Measurements from ENCODE around the gene SCYGR7.

SCYGR7 gene

GRCh38 chr2:227728035-227728434 is at the start of gene SCYGR7:
Gene SCYGR7, plus strand, starts transcription at chr2:227728335. Its CDS starts 0 bp downstream, at chr2:227728335.
- no peaks in the 10 kb centered on the region for H3K9me2 ChIP-seq (replicated peaks; ENCODE audit: insufficient read depth, low read length)
- H3K36me3 ChIP-seq (ENCODE audit: low read length), result no peaks in the 10 kb centered on the region
- no peaks in the 10 kb centered on the region for H3K27me3 ChIP-seq (ENCODE audit: low read length)
- H4K20me1 ChIP-seq (ENCODE audit: low read depth, low read length), result no peaks in the 10 kb centered on the region
- no peak within 1 kb of the TSS for H3K9ac ChIP-seq (ENCODE audit: low read length)
- no peak within 1 kb of the TSS for H2AFZ ChIP-seq (ENCODE audit: low read depth, low read length, severe bottlenecking)
- no peak within 1 kb of the TSS for H3K4me2 ChIP-seq (ENCODE audit: low read depth, low read length, poor library complexity, severe bottlenecking)
- H3K4me3 ChIP-seq (ENCODE audit: insufficient read depth, low read length, poor library complexity, severe bottlenecking), result no peak within 1 kb of the TSS
- no peak within 1 kb of the TSS for H3K27ac ChIP-seq (ENCODE audit: low read depth, low read length)
- no peaks in the 10 kb centered on the region for H3F3A ChIP-seq (ENCODE audit: insufficient read depth)
- no peaks in the 10 kb centered on the region for H3K9me3 ChIP-seq (ENCODE audit: insufficient read depth, low read length)
- no peaks in the 10 kb centered on the region for H3K79me2 ChIP-seq (ENCODE audit: insufficient read depth, low read length)
- TF ChIP-seq EZH2phosphoT487 (conservative IDR thresholded peaks at IDR 0.05; ENCODE audit: low read length) (no peak), CTCF (IDR thresholded peaks at IDR 0.05; ENCODE audit: insufficient read depth, low read length, poor library complexity, severe bottlenecking) (no peak)

GRCh38 chr2:227684258-227684657 is 43.9 kb upstream of the SCYGR7 start:
- Histone ChIP-seq H3K9me3 (ENCODE audit: insufficient read depth, low read length) (no peaks in the 10 kb centered on the region), H3K79me2 (ENCODE audit: insufficient read depth, low read length) (no peaks in the 10 kb centered on the region), H3K4me2 (ENCODE audit: low read depth, low read length, poor library complexity, severe bottlenecking) (no peak overlapping the region), H4K20me1 (ENCODE audit: low read depth, low read length) (no peaks in the 10 kb centered on the region), H3F3A (ENCODE audit: insufficient read depth) (no peaks in the 10 kb centered on the region), H3K4me3 (ENCODE audit: insufficient read depth, low read length, poor library complexity, severe bottlenecking) (no peak overlapping the region), H3K27ac (ENCODE audit: low read depth, low read length) (no peak overlapping the region), H3K27me3 (ENCODE audit: low read length) (no peaks in the 10 kb centered on the region), H2AFZ (ENCODE audit: low read depth, low read length, severe bottlenecking) (no peak overlapping the region), H3K9ac (ENCODE audit: low read length) (no peak overlapping the region), H3K9me2 (replicated peaks; ENCODE audit: insufficient read depth, low read length) (no peaks in the 10 kb centered on the region), H3K36me3 (ENCODE audit: low read length) (no peaks in the 10 kb centered on the region)
- TF ChIP-seq EZH2phosphoT487 (conservative IDR thresholded peaks at IDR 0.05; ENCODE audit: low read length) (no peak), CTCF (IDR thresholded peaks at IDR 0.05; ENCODE audit: insufficient read depth, low read length, poor library complexity, severe bottlenecking) (no peak)

- no peaks in the 10 kb centered on the region for H4K20me1 ChIP-seq (ENCODE audit: low read depth, low read length)
- no peaks in the 10 kb centered on the region for H3K27me3 ChIP-seq (ENCODE audit: low read length)
- no peaks in the 10 kb centered on the region for H3K9me3 ChIP-seq (ENCODE audit: insufficient read depth, low read length)
- no peak overlapping the region for H3K27ac ChIP-seq (ENCODE audit: low read depth, low read length)
- no peak overlapping the region for H3K4me2 ChIP-seq (ENCODE audit: low read depth, low read length, poor library complexity, severe bottlenecking)
- H3K36me3 ChIP-seq (ENCODE audit: low read length), result no peaks in the 10 kb centered on the region
- no peaks in the 10 kb centered on the region for H3K79me2 ChIP-seq (ENCODE audit: insufficient read depth, low read length)
- no peaks in the 10 kb centered on the region for H3K9me2 ChIP-seq (replicated peaks; ENCODE audit: insufficient read depth, low read length)
- H3F3A ChIP-seq (ENCODE audit: insufficient read depth), result no peaks in the 10 kb centered on the region
- H3K4me3 ChIP-seq (ENCODE audit: insufficient read depth, low read length, poor library complexity, severe bottlenecking), result no peak overlapping the region
- H2AFZ ChIP-seq (ENCODE audit: low read depth, low read length, severe bottlenecking), result no peak overlapping the region
- TF ChIP-seq EZH2phosphoT487 (conservative IDR thresholded peaks at IDR 0.05; ENCODE audit: low read length) (no peak), CTCF (IDR thresholded peaks at IDR 0.05; ENCODE audit: insufficient read depth, low read length, poor library complexity, severe bottlenecking) (no peak)
- no peak overlapping the region for H3K9ac ChIP-seq (ENCODE audit: low read length)
Measured at GRCh38 chr2:227687189-227687588, 40.9 kb upstream of the SCYGR7 start.

All from SU-DHL-6 (cell line).